VCaP (cell line): ENCODE measurements around the gene TBX3.
A peak's percentile ranks its signal among the peaks of the same experiment; 100 is the strongest.

ENCODE experiments used
- H3K27ac ChIP-seq: fragments of 450-650 bp; 2 replicates; pipeline ENCODE4 v1.5.1; 2017
- TF ChIP-seq, protein P1 (sequence below): fragments of 450-650 bp; conservative IDR thresholded peaks from 2 replicates; pipeline ENCODE4 v1.5.1; 2017; ENCODE audit warnings: mild to moderate bottlenecking, moderate library complexity

TBX3 gene

DNA sequence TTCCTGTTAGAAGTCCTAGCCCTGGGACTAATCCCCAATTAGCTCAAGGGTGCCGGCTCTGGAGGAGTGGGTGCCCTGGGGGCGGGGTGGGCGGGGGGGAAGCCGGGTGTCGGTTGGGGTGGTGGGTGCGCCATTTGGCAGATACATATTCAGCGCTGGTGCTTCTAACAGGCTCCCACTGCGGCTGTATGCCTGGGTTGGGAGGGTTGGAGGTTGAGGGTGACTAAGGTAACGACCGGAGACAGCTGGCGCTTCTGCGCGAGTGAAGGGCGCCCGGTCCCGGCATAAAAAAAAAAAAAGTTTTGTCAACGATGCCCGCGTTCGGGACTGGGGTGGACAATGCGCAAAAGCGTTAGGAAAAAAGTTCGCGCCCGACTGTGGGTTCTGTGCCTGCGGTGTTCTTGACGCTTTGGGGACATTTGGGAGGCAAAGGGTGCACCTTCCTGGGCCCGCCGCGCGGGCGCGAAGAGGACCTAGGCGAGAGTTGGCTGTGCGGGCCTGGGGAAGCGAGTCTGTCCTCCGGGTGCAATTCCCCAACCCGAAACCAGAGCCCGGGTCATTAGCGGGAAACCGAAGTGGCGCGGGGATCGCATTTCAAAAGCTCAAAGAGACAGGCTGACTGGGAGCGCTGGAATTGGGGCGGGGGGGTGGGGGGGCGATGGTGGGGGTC lies 19.2 kb downstream of the TBX3 start:
- TF ChIP-seq, protein P1, sequence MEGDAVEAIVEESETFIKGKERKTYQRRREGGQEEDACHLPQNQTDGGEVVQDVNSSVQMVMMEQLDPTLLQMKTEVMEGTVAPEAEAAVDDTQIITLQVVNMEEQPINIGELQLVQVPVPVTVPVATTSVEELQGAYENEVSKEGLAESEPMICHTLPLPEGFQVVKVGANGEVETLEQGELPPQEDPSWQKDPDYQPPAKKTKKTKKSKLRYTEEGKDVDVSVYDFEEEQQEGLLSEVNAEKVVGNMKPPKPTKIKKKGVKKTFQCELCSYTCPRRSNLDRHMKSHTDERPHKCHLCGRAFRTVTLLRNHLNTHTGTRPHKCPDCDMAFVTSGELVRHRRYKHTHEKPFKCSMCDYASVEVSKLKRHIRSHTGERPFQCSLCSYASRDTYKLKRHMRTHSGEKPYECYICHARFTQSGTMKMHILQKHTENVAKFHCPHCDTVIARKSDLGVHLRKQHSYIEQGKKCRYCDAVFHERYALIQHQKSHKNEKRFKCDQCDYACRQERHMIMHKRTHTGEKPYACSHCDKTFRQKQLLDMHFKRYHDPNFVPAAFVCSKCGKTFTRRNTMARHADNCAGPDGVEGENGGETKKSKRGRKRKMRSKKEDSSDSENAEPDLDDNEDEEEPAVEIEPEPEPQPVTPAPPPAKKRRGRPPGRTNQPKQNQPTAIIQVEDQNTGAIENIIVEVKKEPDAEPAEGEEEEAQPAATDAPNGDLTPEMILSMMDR: no peak
- H3K27ac ChIP-seq: peak overlapping the region; percentile 97

DNA sequence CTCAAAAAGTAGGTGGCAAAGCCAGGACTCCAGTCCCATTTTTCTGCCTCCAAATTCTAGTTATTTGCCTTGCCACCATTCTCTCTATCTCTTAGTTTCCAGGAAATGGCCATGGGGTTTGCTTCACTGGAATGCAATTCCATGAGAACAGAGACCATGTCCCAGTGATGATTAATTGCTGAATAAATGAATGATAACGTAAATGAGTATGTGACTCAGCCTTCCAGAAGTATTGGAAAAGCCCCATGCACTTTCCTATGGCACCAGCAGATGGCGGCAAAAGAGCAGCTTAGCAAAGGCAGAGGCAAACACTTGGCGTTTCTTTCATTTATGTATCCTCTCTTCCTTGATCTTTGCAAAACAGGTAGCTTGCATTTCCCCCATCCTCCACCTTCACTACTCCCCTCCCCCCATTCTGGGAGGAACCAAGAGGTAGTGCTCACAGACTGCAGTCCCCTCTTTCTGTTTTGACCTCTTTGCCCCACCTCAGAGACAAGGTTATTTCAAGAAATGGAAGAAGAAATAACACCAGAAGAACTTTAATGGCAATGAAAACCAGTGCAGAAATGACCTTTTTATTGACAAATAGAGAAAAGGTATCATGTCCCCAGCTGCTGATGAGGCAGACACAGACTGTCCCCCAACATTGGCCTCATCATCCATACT lies 21.3 kb downstream of the TBX3 start:
- H3K27ac ChIP-seq: peak overlapping the region; percentile 97
- TF ChIP-seq, protein P1: peak; percentile 84

DNA sequence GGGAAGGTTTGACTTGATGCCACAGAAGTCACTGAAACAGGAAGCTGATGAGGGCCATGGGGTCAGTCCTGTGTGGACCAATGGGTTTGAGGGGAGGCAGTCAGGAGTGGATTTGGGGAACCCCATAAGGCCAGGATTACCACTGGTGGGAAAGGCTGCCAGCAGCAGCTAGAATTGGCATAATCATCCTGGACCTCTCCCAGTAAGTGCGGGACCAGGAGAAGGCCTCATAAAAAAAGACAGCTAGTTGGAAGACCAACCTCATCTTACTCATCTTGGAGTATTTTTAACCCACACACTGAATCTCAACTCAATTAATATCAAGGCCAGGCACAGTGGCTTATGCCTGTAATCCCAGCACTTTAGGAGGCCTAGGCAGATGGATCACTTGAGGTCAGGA lies 22.7 kb downstream of the TBX3 start:
- H3K27ac ChIP-seq: no peak overlapping the region
- TF ChIP-seq, protein P1: no peak

DNA sequence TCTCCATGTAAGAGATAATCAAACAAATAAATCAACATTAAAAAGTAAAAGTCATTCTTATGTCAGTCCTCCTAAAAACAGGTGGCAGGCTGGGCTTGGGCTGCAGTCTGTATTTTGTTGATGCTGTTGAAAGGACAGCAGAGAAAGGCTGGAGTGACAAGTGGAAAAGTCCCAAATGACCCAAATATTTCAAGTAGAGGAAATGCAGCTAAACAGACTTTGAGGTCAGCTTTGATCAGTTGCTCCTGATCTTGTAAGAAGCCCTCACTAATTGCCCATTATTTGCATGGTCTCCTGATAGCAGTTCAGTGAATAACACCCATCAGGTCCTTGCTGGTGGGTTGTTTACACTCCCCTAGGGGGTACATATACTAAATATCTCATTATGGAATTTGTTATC lies 24.9 kb downstream of the TBX3 start:
- TF ChIP-seq, protein P1: no peak
- no peak overlapping the region for H3K27ac ChIP-seq

DNA sequence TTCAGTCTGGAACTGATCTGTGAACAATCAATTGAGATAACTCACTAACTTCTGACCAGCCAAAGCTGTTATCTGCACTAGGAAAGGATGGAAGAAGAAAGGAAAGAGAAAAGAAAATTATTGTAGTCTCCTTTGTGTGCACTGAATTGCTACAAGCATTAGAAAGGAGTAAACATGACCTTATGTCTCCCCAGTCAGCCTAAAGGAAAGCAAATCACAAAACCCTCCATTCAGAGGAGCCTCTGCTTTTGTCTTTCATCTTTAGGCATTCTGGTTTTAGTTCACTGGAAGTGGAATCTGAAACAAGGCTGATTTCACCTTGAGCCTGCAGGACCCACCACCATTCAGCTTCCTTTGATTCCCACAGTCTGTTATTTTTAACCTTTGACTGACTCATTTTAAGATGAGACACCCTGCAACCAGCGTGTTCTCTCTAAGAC lies 26.0 kb downstream of the TBX3 start:
- TF ChIP-seq, protein P1: no peak
- peak overlapping the region; percentile 83 for H3K27ac ChIP-seq

DNA sequence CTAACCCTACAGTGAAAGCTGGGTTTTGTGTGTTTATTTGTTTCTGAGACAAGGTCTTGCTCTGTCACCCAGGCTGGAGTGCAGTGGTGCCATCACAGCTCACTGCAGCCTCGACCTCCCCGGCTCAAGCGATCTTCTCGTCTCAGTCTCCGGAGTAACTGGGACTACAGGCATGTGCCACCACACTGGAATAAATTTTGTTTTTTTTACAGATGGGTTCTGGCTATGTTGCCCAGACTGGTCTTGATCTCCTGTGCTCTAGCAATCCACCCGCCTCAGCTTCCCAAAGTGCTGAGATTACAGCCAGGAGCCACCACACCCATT lies 26.4 kb downstream of the TBX3 start:
- TF ChIP-seq, protein P1: no peak
- peak overlapping the region; percentile 83 for H3K27ac ChIP-seq

DNA sequence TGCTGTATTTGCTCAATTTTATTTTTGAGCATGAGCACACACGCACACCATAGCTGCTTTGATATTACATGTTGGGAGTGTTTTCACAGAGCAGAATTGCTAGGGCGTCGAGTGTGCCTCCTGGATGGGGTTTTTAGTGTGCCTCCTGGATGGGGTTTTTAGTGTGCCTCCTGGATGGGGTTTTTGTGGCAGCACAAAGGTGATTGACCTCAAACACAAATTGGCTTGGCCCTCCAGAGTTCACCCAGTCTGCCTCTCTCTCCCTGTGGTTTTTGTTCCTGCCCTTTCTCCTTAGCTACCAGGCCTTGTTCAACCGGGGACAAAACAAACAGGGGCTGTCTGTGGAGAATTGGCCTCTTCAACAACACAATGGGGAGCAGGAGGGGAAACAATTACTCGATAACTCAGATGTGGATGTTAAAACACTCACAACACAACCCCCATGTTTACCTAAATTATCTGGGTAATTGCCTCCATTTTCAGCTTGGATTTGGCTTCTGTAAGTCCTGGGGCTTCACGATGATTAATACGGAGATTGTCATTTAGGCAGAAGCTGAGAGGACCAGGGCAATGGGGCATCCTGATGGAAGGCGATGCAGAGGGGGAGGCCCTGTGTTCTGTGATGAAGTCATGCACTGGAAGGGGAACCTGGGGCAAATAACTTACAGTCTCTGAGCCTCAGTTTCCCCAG lies 26.9 kb downstream of the TBX3 start:
- TF ChIP-seq, protein P1: no peak
- H3K27ac ChIP-seq: peak overlapping the region; percentile 83
